Activated CD4-positive, alpha-beta T cell treated with anti-CD3 and anti-CD28 coated beads, Interleukin-2, amount 50 U/mL, for 48 hours (primary cell): ENCODE data around the gene APOA4.
"Not testable (repeated sequence)": the region's sequence is repeated elsewhere in the genome, so short reads cannot be mapped to it uniquely, and the experiment has no call there.

Source experiments
- DNase-seq, 2 experiments: peaks; one replicate each; pipeline ENCODE4 v3.0.0-alpha.2; 2020

The APOA4 gene

DNA sequence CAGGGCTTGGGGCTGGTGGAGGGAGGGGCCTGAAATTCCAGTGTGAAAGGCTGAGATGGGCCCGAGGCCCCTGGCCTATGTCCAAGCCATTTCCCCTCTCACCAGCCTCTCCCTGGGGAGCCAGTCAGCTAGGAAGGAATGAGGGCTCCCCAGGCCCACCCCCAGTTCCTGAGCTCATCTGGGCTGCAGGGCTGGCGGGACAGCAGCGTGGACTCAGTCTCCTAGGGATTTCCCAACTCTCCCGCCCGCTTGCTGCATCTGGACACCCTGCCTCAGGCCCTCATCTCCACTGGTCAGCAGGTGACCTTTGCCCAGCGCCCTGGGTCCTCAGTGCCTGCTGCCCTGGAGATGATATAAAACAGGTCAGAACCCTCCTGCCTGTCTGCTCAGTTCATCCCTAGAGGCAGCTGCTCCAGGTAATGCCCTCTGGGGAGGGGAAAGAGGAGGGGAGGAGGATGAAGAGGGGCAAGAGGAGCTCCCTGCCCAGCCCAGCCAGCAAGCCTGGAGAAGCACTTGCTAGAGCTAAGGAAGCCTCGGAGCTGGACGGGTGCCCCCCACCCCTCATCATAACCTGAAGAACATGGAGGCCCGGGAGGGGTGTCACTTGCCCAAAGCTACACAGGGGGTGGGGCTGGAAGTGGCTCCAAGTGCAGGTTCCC is 6.5 kb upstream of the APOA4 start, which contains the start of gene APOC3:
TSS of gene APOC3 (plus strand) at position 383 of the 659 bp plus-strand sequence. CDS start 676 bp downstream, outside the sequence.
- DNase-seq = no peak

DNA sequence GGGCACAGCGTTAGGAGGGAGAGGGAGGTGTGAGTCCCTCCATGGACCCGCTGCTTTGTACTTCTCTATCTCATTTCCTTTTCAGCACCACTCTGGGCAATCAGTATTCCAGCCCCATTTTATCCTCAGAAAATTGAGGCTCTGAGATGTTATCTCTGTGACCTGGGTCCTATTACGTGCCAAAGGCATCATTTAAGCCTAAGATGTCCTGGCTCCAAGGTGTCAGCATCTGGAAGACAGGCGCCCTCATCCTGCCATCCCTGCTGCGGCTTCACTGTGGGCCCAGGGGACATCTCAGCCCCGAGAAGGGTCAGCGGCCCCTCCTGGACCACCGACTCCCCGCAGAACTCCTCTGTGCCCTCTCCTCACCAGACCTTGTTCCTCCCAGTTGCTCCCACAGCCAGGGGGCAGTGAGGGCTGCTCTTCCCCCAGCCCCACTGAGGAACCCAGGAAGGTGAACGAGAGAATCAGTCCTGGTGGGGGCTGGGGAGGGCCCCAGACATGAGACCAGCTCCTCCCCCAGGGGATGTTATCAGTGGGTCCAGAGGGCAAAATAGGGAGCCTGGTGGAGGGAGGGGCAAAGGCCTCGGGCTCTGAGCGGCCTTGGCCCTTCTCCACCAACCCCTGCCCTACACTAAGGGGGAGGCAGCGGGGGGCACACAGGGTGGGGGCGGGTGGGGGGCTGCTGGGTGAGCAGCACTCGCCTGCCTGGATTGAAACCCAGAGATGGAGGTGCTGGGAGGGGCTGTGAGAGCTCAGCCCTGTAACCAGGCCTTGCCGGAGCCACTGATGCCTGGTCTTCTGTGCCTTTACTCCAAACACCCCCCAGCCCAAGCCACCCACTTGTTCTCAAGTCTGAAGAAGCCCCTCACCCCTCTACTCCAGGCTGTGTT is 5.8 kb upstream of the APOA4 start:
- no peak for DNase-seq

DNA sequence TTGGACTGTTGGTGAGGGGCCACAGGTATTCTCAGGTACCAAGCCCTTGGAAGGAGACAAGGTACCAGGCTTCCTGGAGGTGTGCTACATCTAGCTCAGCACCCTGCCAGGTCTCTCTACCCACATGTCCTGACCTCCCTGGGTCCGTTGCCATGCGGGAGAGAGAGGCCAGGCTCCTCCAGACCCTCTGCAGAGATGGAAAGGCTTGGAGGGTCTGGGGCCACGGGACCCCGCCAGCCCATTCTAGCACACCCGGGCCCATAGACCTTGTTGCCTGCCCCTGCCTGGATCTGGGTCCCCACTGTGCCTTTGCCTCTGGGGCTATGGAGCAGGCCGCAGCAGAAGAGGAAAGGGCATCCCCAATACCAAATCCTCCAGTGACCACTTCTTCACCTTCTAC is 4.4 kb upstream of the APOA4 start:
- DNase-seq = no peak

DNA sequence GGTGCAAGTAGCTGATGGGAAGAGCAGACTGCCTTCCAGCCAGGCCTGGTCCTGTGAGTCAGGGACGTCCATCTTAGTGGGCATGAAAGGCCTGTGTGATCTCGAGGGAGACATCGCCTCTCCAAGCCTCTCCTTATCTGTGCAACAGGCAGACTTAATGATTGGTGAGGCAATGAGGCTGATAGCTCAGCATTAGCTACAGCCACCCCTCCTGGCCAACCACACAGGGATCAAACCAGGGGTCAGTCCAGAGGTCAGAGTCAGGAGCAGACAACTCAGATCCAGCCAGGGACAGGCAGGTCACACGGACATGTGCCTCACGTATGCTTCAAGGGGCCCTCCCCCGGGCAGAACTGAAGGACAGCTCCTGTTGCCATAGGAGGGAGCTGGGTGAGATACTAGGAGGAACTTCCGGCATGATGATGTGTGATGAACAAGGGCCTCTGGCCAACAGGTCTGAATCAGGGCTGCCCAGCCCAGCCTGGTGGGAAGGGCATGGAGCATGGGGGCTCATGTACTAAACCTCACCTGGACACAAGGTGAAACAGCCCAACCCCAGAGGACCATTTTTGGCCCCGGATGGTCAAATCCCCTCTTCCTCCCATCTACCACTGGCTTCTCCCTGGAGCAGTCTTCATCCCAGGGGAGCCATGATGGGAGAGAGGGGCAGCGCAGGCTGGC is 3.8 kb upstream of the APOA4 start:
- DNase-seq = no peak

DNA sequence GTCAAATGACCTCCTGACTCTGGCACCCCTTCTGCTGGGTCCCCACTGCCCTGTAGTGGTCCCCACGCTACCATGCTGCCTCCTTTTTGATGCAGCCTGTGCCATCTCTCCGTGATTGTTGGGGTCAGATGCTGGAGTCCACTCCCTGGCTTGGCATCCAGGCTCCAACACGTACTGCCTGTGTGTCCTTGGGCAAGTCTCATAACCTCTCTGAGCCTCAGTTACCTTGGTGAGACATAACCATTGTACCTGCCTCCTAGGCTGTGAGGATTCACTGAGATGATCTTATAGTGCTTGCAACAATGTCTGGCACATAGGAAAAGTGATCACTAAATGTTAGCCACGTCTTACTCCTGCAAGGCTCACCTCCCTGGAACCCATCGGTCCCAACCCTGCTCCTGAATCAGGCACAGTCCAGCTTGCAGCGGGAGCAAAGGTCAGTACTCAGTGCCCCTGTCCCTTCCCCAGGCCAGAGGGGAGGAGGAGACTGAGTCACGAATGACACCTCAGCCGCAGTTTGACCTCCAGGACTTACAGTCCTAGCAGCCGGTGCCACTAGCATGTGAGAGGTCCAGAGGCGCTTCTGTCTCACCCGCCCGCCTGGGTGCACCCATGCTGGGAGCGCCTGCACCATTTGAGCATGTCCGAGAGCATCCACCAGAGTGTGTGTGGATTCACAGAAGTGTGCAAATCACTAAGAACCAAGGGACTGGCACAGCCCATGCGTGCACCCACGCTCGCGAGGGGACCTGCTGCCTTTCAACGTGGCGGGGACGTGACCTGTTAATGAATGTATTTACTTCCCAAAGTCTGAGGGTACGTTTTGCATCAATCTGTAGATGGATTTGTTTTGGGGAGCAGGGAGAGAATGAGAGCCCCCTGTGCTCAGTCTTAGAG is 3.0 kb upstream of the APOA4 start:
- no peak for DNase-seq

DNA sequence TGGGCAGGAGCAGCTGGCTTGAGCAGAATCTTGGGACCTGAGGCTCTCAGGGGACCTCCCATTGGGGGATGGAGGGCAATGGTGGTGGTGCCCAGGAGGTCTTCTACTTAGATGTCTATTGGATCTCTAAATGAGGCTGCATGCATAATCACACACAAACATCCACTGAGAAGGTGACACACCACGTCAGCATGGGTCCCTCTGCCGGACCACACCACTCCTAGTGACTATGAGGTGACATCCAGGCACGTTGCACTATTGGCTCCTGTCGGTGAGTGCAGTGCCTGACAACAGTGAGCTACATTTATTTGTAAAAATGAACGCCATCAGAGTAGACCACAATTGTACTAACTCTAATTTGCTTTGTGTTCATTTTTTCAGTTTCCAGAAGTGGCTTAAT is 2.3 kb upstream of the APOA4 start:
- no peak for DNase-seq

DNA sequence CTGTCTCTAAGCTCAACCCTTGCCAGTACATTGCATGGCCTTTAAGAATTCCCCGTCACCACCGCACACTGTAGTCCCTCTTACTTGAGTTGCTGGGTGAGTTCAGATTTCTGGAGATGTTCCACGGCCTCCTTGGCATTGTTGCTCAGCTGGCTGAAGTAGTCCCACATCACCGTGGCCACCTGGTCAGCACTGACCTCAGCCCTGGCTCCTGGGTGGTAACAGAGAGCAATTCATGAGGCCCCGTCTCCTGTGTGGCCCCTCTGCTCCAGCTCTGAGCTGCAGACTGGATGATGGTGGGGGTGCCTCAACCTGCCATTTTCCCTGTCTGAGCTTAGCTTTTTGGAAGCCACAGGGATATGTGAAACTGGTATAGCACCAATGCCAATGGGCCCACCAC is 529 bp downstream of the APOA4 start:
- DNase-seq = no peak

DNA sequence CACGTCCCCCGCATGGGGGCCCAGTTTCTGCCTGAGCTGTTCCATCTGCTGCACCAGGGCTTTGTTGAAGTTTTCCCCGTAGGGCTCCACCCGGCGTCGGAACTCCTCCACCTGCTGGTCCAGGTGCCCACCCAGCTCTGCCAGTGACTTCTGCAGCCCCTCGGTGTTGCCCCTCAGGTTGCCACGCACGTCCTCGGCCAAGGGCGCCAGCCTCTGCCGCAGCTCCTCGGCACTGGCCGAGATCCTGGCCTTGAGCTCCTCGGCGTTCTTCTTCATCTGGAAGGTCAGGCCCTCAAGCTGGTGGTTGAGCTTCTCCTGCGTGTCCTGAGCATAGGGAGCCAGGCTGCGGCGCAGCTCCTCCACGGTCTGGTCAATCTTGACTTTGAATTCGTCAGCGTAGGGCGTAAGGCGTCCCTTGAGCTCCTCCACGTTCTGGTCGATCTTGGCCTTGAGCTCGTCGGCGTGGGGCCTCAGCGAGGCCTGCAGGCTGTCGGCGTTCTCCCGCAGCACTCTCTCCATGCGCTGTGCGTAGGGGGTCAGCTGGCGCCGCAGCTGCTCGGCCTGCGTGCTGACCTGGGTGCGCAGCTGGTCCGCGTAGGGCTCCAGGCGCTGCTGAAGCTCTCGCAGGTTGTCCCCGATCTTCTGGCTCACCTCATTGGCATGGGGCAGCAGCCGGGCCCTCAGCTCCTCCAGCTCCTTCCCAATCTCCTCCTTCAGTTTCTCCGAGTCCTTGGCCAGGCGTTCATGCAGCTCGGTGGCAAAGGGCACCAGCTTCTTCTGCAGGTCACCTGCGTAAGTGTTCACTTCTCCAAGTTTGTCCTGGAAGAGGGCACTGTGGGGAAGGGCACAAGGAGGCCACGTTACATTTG is 1.8 kb downstream of the APOA4 start:
- DNase-seq = no peak

DNA sequence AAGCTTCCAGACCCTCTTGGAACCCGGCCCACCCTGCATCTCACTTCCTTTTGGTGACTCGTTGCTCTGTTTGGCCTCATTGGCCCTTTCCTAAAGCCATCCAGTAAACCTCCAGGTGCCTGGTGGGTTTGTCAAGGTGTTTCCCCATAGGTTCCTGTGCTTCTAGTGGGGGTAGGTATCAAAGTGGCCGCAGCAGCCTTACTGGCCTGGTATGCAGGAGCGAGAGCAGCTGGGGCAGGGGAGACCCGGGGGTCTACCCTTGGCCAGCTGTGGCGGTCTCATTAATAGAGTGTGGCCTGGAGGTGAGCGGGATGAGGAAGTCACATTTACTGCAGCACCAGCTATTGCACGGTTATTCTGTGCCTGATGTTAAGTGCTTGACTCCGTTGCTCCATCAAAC is 4.1 kb downstream of the APOA4 start:
- DNase-seq = no peak

DNA sequence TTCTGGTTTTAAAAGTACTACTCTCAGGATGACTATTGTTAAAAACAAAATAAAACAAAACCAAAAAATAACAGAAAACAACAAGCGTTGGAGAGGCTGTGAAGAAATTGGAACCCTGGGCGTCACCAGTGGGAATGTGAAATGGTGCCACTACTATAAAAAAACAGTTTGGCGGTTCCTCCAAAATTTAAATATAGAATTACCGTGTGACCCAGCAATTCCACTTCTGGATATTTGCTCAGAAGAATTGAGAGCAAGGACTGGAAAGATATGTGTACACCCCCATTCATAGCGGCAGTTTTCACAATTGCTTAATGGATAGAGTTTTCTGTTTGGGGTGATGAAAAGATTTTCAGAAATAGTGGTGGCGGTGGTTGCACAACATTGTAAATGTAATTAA is 8.6 kb downstream of the APOA4 start:
- DNase-seq = no peak

DNA sequence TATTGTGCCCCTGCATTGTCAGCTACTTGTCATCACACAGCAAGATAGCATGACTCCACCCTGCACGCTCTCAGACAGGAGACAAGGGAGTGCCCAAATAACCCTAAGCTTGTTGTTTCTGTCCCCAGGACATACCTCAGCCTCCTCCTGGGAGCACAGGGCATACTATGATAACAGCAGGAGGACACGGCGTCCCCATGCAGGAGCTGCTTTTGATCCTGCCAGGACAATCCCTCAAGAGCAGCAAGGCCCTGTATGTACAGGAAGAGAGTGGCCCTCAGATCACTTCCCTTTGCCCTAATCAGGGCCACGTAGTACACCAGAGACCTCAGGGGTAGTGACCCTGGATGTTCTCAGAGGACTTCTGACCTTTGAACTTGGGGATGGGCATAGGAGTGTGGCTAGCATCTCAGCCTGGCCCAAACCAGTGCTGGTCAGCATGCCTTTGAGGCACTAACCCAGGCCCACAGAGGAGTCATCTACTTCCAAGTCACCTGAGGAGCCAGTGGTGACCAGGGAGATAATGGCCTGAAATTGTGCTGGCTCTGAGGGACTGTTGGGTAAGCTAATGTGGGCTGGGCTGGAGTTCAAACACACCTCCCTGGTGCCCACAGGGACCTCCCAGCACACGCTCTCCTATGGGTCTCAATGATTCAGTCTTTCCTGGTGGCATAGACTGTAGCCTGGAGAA is 9.2 kb downstream of the APOA4 start:
- DNase-seq = no peak

DNA sequence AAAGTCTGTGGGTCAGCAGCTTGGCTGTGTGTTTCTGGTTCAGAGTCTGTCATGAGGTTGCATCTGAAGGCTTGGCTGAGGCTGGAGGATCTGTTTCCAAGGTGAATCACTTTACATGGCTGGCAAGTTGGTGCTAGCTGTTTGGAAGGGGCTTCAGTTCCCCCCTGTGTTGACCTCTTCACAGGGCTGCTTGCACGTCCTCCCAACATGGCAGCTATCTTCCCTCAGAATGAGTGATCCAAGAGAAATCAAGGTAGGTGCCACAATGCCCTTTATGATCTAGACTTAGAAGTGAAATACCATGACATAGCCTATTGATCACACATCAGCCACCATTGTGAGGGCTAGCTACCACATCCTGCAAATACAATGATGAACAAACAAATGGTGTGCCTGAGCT is 9.9 kb downstream of the APOA4 start:
- DNase-seq = no peak

DNA sequence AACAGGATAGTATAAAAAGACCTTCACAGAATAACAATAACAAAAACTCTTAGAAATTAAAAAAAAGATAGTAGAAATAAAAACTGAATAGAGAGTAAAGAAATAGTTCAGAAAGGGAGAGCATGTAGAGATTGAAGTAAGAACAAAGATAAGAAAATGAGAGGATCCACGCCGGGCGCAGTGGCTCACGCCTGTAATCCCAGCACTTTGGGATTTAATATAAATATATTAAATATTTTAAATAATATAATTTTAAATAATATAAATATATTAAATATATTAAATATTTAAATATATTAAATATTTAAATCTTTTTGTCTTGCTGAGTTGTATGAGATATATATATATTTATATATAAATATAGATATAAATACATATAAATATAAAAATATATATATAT is 11.0 kb downstream of the APOA4 start:
- no peak for DNase-seq

DNA sequence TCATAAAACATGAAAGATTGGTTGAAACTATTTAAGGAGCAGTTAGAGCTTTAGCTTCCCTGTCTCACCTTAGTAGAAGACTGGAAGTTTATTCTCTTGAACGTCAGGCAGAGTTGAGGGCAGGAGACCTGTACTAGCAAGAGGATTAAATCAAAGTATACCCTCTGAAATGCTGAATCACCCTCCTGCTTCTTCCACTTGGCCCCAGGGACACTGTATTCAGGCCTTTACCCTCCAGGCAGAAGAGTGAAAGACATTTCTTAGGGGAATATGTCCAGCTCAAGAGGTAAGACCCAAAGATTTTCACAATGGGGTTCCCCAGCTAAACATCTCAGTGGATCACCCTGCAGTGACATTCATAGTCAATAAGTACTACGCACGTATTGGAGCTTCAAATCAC is 11.9 kb downstream of the APOA4 start:
- DNase-seq = no peak

DNA sequence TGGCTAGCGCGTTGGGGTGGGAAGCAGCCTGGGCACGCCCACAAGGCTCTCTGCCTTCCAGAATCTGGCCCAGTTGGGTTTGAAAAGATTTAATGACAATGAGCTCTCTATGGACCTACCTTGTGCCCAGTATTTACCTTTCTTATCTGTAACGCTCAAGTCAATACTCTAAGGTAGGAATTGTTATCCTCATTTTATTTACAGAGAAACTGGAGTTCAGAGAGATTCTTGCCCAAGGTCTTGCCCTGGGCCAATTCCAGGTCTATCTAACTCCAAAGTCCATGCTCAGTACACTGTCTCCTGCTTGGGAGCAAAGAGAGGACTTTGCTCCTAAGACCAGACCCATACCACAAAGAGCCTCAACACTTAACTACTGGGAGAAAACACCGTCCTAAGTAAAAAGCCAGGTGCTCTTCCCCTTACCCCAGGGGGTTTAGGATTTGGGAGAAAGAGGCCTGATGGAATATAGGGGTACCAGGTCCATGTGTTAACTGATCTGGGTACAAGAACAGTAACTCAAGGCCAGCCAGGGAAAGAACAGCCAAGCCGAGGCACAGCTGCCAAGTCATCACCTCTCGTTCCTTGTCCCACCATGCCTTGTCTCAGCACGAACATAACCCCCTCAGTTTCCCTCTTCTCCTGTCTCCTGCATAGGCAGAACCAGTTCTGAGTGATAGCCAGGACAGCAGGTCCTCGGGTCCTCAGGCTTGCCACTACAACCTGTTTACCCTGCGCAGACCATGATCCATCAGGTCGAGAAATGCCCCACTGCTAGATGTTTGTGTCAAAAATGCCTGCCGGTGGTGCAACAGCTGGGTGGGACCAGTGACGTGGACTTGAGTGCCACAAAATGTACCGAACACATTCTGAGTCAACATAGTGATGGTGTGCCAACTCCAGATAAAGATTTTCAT is 14.6 kb downstream of the APOA4 start:
- no peak for DNase-seq

DNA sequence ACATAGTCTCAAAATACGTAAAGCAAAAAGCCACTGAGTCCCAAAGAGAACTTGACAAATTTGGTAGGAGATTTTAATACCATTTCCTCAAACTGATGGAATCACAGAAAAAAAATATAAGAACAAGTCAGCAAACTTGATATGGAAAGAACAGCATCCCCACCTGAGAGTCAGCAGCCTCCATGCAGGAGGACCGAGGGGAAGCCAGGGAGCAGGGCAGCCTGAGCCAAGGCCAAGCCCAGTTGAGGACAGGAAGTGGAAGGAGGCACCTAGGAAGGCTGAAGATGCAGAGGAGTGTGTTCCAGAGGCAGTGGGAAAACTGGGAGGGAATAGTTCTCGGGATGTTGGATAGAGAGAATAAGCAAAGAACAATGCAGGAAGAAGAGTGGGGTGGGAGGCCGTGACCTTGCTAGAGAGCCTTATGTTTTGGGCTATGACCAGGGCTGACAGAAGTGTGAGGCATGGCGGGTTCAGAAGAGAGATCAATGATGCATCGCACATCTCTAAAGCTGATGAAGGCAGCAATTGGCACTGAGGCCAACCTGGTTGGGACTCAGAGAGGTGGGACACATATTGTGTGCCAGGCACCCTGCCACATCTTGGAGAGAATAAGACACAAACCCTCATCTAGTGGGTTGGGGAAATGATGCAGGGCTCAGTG is 15.4 kb downstream of the APOA4 start:
- DNase-seq = no peak

DNA sequence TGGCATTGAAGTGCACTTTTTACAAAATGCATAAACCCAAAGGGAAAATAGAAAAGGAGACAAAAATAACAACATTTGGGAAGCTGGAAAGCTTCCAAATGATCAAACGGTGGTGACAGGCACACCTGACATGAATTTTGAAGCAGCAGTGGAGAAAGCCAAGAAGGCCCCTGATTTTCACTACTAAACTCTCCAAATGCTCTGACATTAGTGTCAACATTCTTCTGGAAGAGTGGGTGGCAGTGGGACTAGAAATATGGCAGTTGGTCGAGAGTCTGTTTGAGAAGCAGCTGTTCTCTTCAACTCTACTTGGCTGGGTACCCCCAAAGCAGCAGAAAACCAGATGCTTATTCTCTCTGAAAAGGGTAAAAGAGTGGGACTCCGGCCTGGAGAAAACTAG is 19.1 kb downstream of the APOA4 start:
- no peak for DNase-seq

DNA sequence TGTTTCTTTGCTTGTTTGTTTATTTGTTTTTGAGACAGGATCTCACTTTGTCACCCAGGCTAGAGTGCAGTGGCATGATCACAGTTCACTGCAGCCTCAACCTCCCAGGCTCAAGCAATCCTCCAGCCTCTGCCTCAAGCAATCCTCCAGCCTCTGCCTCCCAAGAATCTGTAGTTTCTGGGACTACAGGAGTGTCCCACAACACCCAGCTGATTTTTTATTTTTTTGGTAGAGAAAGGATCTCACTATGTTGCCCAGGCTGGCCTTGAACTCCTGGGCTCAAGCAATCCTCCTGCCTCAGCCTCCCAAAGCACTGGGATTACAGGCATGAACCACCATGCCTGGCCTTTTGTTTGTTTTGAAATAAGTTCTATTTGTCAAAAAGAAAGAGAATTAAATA is 21.4 kb downstream of the APOA4 start:
- not testable (repeated sequence) for DNase-seq

DNA sequence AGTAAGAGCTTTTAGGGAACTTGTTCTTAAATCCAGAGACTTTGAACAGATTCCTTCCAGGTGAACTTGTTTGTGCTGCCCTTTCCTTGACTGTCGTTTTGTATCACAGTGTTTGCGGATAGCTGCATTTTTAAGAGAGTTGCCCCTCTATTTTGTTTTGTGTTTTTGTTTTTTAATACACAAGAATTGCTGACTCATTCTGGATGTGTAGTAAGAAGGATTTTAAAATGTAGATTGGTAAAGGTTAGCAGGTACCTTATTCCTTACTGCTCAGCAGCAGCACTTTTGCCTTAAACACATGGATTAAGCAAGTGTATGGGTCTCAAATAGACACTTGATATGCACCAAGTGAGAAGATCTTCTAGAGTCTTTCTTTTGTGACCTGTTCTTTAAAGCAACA is 22.5 kb downstream of the APOA4 start:
- no peak for DNase-seq
